Measurements from ENCODE around the gene MAP3K4. TPM values are rescaled to one million over a fixed set of nuclear protein-coding genes. Genes with fewer than 3 reads are reported as not detected.

The MAP3K4 gene
- total and polyA plus RNA-seq, 2 of the 8 experiments (the other 6 are each of a cell fraction or from before 2014, with no cell fraction given): 16.6 to 51.6 TPM

- ChIA-PET POLR2A (ENCODE audit: partially characterized antibody) (no interaction called here), CTCF (ENCODE audit: partially characterized antibody) (interaction anchor here (0.8 to 3.5 kb wide), 4 partner anchors 26 to 263 kb away, joined by 3 to 26 read pairs (median 5); no protein-coding TSS in a partner anchor)
- 92% methylated on average over 14 of the region's 14 CpGs; no CpG with 5 or more reads in 1 of the 2 experiments for WGBS, 2 experiments (ENCODE audit: extremely low coverage in 1 of 2, insufficient coverage in 1 of 2, insufficient read length in 1 of 2, insufficient replicate concordance in 2 of 2, low coverage in 1 of 2, low lambda C conversion rate in 2 of 2, missing lambda C conversion rate in 1 of 2)
- Histone ChIP-seq H2AFZ (ENCODE audit: low read length) (no peak overlapping the region), H2BK20ac (ENCODE audit: low read length) (no peak overlapping the region), H2AK5ac (ENCODE audit: low read depth, low read length) (no peak overlapping the region), H3K27ac (ENCODE audit: low read depth, low read length) (no peak overlapping the region), H4K8ac (ENCODE audit: extremely low read depth, insufficient read depth, low read length) (no peak overlapping the region), H3K4me2 (ENCODE audit: insufficient read depth in 1 of 2, low read depth in 2 of 2, low read length in 2 of 2) (no peak overlapping the region), H4K20me1 (replicated peaks in 1 of 2; ENCODE audit: control insufficient read depth in 1 of 2, insufficient read depth in 2 of 2, low read length in 2 of 2) (no peaks in the 10 kb centered on the region), H2BK12ac (ENCODE audit: low read depth, low read length) (no peak overlapping the region), H2BK15ac (ENCODE audit: low read length) (no peak overlapping the region), H2BK120ac (replicated peaks; ENCODE audit: low read depth, low read length) (no peak overlapping the region), H2BK5ac (ENCODE audit: low read depth, low read length) (no peak overlapping the region), H3K14ac (ENCODE audit: insufficient read length) (no peak overlapping the region), H3K4me3 (ENCODE audit: extremely low read depth in 1 of 4, insufficient read depth in 2 of 4, low read depth in 3 of 4, low read length in 4 of 4) (no peak overlapping the region), H3K36me3 (ENCODE audit: control insufficient read depth in 2 of 4, insufficient read depth in 4 of 4, low read length in 3 of 4) (peaks cover 22 to 77% (median 58%) of the 10 kb centered on the region in 4 experiments), H3K79me1 (ENCODE audit: low read depth, low read length) (no peaks in the 10 kb centered on the region), H3K9me3 (ENCODE audit: insufficient read depth in 2 of 2, low read depth in 1 of 2, low read length in 1 of 2) (no peaks in the 10 kb centered on the region), H3K23me2 (ENCODE audit: low read depth, low read length) (no peaks in the 10 kb centered on the region), H3K56ac (replicated peaks; ENCODE audit: insufficient read length, low read depth, low read length) (no peak overlapping the region), H3K4ac (replicated peaks; ENCODE audit: insufficient read length, low read depth, low read length) (no peak overlapping the region), H3K18ac (ENCODE audit: extremely low read depth, low read length) (no peak overlapping the region), H3K4me1 (replicated peaks in 1 of 4; ENCODE audit: control insufficient read depth in 3 of 4, insufficient read depth in 4 of 4, low read length in 3 of 4) (no peaks in the 10 kb centered on the region), H4K91ac (replicated peaks; ENCODE audit: insufficient read length, low read length) (no peak overlapping the region), H3K79me2 (ENCODE audit: control insufficient read depth in 1 of 2, insufficient read depth in 2 of 2, low read length in 2 of 2) (no peaks in the 10 kb centered on the region), H3K23ac (ENCODE audit: insufficient read length) (no peak overlapping the region), H4K5ac (ENCODE audit: insufficient read length, low read depth, low read length) (no peak overlapping the region), H3K27me3 (replicated peaks in 1 of 4; ENCODE audit: control insufficient read depth in 3 of 4, extremely low read depth in 1 of 4, insufficient read depth in 3 of 4, low read length in 3 of 4) (no peaks in the 10 kb centered on the region), H3K9ac (replicated peaks in 1 of 4; ENCODE audit: extremely low read depth in 1 of 4, low read depth in 3 of 4, low read length in 3 of 4) (no peak overlapping the region)
- no peak for FAIRE-seq
- DNase-seq (ENCODE audit: low read depth in 1 of 2, low spot score in 2 of 2): no peak
- no peak for TF ChIP-seq SP1 (IDR thresholded peaks at IDR 0.05; ENCODE audit: low read depth, low read length)
- no peak for TF ChIP-seq RFX5 (IDR thresholded peaks at IDR 0.05; ENCODE audit: borderline replicate concordance, low read depth, low read length)
- TF ChIP-seq BRCA1 (IDR thresholded peaks at IDR 0.05; ENCODE audit: low read depth, low read length): no peak
- no peak for TF ChIP-seq CHD2 (IDR thresholded peaks at IDR 0.05; ENCODE audit: low read length)
- TF ChIP-seq CBX8 (IDR thresholded peaks at IDR 0.05; ENCODE audit: borderline replicate concordance, low read depth, low read length): no peak
- TF ChIP-seq RNF2 (IDR thresholded peaks at IDR 0.05; ENCODE audit: borderline replicate concordance, low read depth, low read length, missing control alignments, poor library complexity, severe bottlenecking): no peak
- TF ChIP-seq TCF12 (IDR thresholded peaks at IDR 0.05; ENCODE audit: low read depth, low read length): no peak
- TF ChIP-seq TBP (IDR thresholded peaks at IDR 0.05; ENCODE audit: low read depth, low read length): no peak
- no peak for TF ChIP-seq CTCF (IDR thresholded peaks at IDR 0.05; ENCODE audit: control extremely low read depth in 1 of 3, insufficient read depth in 1 of 3, low read depth in 1 of 3, low read length in 3 of 3)
- no peak for TF ChIP-seq KDM4A (IDR thresholded peaks at IDR 0.05; ENCODE audit: low read depth, low read length, severe bottlenecking)
Observed at GRCh38 chr6:161110028-161110779, 118.6 kb downstream of the MAP3K4 start.
